GM19239 (cell line): ENCODE measurements around the gene VDR.

ENCODE experiments used
- DNase-seq: peaks from one replicate; pipeline ENCODE4 v3.0.0; 2011; ENCODE audit warnings: low spot score; ENCODE audit not compliant: insufficient read length
- FAIRE-seq: peaks from 2 replicates; lab custom pipeline; 2011; peaks lifted over from hg19 to GRCh38; lab: Jason Lieb, UNC

The VDR gene

GRCh38 chr12:47835831-47836155 is 69.0 kb downstream of the VDR start:
- DNase-seq (no peak), FAIRE-seq (no peak)

GRCh38 chr12:47835006-47835830 is 69.6 kb downstream of the VDR start:
- FAIRE-seq (no peak), DNase-seq (no peak)

- FAIRE-seq (no peak), DNase-seq (no peak)
These were observed 70.4 kb downstream of the VDR start for GRCh38 chr12:47834199-47834903.

- DNase-seq (no peak), FAIRE-seq (no peak)
These were observed 71.2 kb downstream of the VDR start for GRCh38 chr12:47833591-47834012.

- DNase-seq (no peak), FAIRE-seq (no peak)
These were observed 72.4 kb downstream of the VDR start for GRCh38 chr12:47832263-47832933.

GRCh38 chr12:47829584-47829983 is 75.2 kb downstream of the VDR start:
- FAIRE-seq (no peak), DNase-seq (no peak)

GRCh38 chr12:47828976-47829482 is 75.8 kb downstream of the VDR start:
- DNase-seq (no peak), FAIRE-seq (no peak)

GRCh38 chr12:47828008-47828975 is 76.5 kb downstream of the VDR start:
- FAIRE-seq: no peak
- DNase-seq: no peak

- DNase-seq (no peak), FAIRE-seq (no peak)
These were observed 79.6 kb downstream of the VDR start for GRCh38 chr12:47825173-47825639.

GRCh38 chr12:47824635-47825034 is 80.2 kb downstream of the VDR start:
- DNase-seq: no peak
- FAIRE-seq: no peak

- no peak for FAIRE-seq
- no peak for DNase-seq
These were observed 80.6 kb downstream of the VDR start for GRCh38 chr12:47824198-47824597.

- FAIRE-seq (no peak), DNase-seq (no peak)
These were observed 81.2 kb downstream of the VDR start for GRCh38 chr12:47823422-47824086.

- DNase-seq: no peak
- no peak for FAIRE-seq
These were observed 81.9 kb downstream of the VDR start for GRCh38 chr12:47822863-47823262.

GRCh38 chr12:47822401-47822800 is 82.4 kb downstream of the VDR start:
- FAIRE-seq (no peak), DNase-seq (no peak)

- DNase-seq (no peak), FAIRE-seq (no peak)
These were observed 83.5 kb downstream of the VDR start for GRCh38 chr12:47821346-47821706.

GRCh38 chr12:47820631-47821345 is 84.0 kb downstream of the VDR start:
- no peak for FAIRE-seq
- DNase-seq: no peak

- DNase-seq: peak; percentile 75
- FAIRE-seq: no peak
These were observed 84.7 kb downstream of the VDR start, which contains the start of gene HDAC7 for GRCh38 chr12:47819896-47820630. HDAC7 (minus strand) TSS chr12:47819903; CDS start chr12:47819785, 118 bp downstream.
